ENCODE results near the gene BPHL. TPM values are rescaled to one million over a fixed set of nuclear protein-coding genes. Genes with fewer than 3 reads are reported as not detected.
"Not testable (repeated sequence)": the region's sequence is repeated elsewhere in the genome, so short reads cannot be mapped to it uniquely, and the experiment has no call there.

BPHL gene
- total RNA-seq, 2 donors from 2014 or later, result 16.5 to 17.7 TPM

DNA sequence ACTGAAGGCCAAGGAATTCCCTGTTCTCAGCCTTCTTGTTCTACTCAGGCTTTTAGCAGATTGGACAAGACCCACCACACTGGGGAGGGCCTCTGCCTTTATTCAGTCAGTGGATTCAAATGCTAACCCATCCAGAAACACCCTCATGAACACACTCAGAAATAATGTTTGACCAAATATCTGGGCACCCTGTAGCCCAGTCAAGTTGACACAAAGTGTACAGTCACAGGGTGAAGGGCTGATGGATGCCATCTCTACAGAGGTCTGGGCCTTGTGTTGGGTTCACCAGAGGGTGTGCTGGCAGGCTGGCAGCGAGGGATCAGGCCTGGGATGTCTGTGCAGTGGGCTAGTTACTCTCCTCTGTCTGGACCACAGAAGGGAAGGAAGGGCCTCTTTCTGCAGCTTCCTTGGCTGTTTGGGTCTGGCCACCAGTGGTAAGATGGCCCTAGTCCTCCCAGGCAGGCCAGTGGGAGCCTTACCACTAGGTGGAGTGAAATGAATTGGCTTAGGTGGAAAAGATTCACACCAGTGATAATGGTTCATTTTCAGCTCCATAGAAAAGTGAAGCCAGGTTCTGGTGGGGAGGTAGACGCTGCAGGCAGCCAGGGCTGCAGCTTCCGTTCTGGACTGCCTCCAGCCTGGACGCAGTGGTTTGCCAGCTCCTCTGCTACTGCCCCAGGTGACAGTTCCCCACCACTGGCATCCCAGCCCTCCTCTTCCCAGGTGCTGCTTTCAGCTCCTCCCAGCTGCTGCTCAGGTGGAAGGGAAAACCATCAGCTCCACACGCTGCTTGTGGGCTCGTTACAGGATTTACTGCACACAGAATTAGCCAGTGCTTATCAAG lies 29.6 kb downstream of the BPHL start:
- Histone ChIP-seq H3K27ac (no peak overlapping the region), H3K9me3 (no peaks in the 10 kb centered on the region), H3K27me3 (replicated peaks; ENCODE audit: insufficient read depth) (no peaks in the 10 kb centered on the region), H3K36me3 (no peaks in the 10 kb centered on the region), H3K4me3 (no peak overlapping the region), H3K4me1 (replicated peaks) (no peaks in the 10 kb centered on the region)
- intact Hi-C loops (cut with DNase I), result no loop called here
- no peak for DNase-seq (ENCODE audit: low spot score)
- TF ChIP-seq, protein P1, sequence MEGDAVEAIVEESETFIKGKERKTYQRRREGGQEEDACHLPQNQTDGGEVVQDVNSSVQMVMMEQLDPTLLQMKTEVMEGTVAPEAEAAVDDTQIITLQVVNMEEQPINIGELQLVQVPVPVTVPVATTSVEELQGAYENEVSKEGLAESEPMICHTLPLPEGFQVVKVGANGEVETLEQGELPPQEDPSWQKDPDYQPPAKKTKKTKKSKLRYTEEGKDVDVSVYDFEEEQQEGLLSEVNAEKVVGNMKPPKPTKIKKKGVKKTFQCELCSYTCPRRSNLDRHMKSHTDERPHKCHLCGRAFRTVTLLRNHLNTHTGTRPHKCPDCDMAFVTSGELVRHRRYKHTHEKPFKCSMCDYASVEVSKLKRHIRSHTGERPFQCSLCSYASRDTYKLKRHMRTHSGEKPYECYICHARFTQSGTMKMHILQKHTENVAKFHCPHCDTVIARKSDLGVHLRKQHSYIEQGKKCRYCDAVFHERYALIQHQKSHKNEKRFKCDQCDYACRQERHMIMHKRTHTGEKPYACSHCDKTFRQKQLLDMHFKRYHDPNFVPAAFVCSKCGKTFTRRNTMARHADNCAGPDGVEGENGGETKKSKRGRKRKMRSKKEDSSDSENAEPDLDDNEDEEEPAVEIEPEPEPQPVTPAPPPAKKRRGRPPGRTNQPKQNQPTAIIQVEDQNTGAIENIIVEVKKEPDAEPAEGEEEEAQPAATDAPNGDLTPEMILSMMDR (IDR thresholded peaks at IDR 0.05), result no peak
- no peak for TF ChIP-seq POLR2AphosphoS5 (IDR thresholded peaks at IDR 0.05)
- no peak for TF ChIP-seq POLR2A (IDR thresholded peaks at IDR 0.05)
- 62% methylated on average over 6 of the region's 6 CpGs for WGBS

DNA sequence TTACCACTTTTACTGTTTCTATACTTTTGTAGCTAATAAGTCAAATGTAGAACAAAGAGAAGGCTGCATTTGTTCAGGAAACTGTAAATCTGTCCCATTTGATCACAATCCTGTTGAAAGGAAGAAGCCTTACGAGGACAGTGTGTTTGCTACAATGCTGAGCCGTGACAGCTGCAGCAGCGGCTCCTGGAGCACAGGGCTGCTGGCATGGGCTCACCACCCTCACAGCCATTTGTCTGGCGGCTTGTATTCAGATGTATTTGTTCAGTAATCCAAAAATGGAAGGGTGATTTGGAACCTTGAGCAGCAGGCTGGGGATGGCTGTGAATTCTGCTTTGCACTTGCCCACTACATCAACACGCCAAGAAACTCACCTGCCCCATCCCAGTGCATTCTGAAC lies 33.2 kb downstream of the BPHL start:
- Histone ChIP-seq H3K4me1 (replicated peaks) (no peaks in the 10 kb centered on the region), H3K9me3 (no peaks in the 10 kb centered on the region), H3K27ac (no peak overlapping the region), H3K4me3 (no peak overlapping the region), H3K36me3 (no peaks in the 10 kb centered on the region), H3K27me3 (replicated peaks; ENCODE audit: insufficient read depth) (no peaks in the 10 kb centered on the region)
- intact Hi-C loops (cut with DNase I), result no loop called here
- no peak for DNase-seq (ENCODE audit: low spot score)
- TF ChIP-seq, protein P1 (IDR thresholded peaks at IDR 0.05), result no peak
- no peak for TF ChIP-seq POLR2A (IDR thresholded peaks at IDR 0.05)
- 35% methylated on average over 5 of the region's 5 CpGs for WGBS

DNA sequence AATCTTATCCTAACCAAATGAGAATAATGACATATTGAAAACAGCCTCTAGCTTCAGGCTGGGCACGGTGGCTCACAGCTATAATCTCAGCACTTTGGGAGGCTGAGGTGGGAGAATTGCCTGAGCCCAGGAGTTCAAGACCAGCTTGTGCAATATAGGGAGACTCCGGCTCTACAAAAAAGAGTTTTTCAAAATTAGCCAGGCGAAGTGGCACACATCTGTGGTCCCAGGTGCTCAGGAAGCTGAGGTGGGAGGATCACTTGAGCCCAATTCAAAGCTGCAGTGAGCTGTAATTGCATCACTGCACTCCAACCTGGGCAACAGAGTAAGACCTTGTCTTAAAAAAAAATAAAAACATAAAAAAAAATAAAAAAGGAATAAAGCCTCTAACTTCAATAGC lies 34.2 kb downstream of the BPHL start:
- intact Hi-C loops (cut with DNase I), result no loop called here
- TF ChIP-seq POLR2AphosphoS5 (IDR thresholded peaks at IDR 0.05) (no peak), POLR2A (IDR thresholded peaks at IDR 0.05) (no peak)
- TF ChIP-seq, protein P1 (IDR thresholded peaks at IDR 0.05), result no peak
- no peak overlapping the region for H3K4me3 ChIP-seq
- no peak overlapping the region for H3K27ac ChIP-seq
- no peaks in the 10 kb centered on the region for H3K36me3 ChIP-seq
- WGBS, result 92% methylated on average over 3 of the region's 3 CpGs
- DNase-seq (ENCODE audit: low spot score), result no peak
- H3K27me3 ChIP-seq (replicated peaks; ENCODE audit: insufficient read depth), result no peaks in the 10 kb centered on the region
- no peaks in the 10 kb centered on the region for H3K4me1 ChIP-seq (replicated peaks)
- no peaks in the 10 kb centered on the region for H3K9me3 ChIP-seq

DNA sequence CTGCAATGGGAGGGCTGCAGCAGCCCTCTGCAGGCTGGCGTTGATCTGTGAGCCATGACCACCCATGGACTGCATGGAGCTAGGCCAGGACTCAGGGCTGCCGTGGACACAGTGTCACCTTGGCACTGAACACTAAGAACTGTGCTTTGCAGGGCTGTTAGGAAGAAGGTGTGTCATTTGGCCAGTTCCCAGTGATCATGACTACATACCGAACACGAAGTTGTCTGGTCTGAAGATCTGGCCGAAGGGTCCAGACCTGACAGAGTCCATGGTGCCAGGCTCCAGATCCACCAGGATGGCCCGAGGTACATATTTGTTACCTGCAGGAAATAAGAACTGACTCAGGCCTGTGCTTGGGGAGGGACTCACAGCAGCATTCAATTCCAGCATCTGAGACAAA lies 36.9 kb downstream of the BPHL start:
- H3K27ac ChIP-seq; H3K9me3 ChIP-seq; DNase-seq (ENCODE audit: low spot score); intact Hi-C loops (cut with DNase I); H3K27me3 ChIP-seq (replicated peaks; ENCODE audit: insufficient read depth); H3K36me3 ChIP-seq; H3K4me3 ChIP-seq; H3K4me1 ChIP-seq (replicated peaks): not testable (repeated sequence)
- 72% methylated on average over 5 of the region's 6 CpGs for WGBS

DNA sequence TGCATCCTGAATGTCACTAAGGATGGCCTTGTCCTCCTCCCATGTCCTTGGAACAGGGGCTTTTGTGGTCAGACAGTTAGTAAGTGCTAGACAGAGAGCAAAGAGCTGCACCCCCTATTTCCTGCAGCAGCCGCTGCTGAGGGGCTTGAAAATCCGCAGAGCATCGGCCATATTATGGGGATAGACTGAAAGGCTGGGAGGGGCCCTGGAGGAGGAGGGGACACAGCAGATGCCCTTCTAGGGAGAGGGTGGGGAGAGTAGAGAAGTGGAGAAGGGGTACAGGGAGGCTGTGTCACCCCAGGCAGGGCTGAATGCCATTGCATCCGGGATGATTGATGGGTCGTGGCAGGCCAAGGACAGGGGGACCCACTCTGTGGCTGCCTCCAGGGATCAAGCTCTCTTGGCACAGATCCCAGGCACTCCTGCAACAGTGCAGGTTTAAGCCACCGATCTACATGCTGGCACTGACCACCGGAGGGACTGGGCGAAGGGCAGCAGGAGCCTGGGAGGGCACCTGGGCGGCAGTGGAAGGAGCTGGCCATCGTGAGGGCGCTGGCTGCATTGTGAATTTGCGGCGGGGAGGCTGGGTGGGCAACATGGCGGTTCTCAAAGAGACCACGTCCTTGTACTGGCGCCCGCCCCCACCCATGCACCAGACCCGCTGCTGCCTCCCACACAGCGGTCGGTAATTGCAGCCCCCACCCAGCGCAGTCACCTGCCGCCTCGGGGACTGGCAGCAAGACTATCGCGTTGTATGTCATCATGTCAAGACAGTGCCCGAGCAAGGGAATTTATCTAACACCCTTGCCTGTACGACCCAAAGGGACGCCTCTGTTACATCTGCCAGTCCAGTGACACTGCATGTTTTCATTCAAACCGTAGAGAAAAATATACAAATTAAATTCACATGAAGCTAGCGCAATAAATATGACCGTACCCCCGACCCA lies 37.9 kb downstream of the BPHL start:
- DNase-seq (ENCODE audit: low spot score); intact Hi-C loops (cut with DNase I); H3K36me3 ChIP-seq; H3K9me3 ChIP-seq; H3K27me3 ChIP-seq (replicated peaks; ENCODE audit: insufficient read depth); H3K4me1 ChIP-seq (replicated peaks): not testable (repeated sequence)
- Histone ChIP-seq H3K4me3 (peak overlapping the region; percentile 78 to 80), H3K27ac (peak overlapping the region; percentile 79 to 82)
- 9% methylated on average over 27 of the region's 32 CpGs for WGBS

Measured in prostate gland (tissue), 2 donors.